Stimulated activated CD4-positive, alpha-beta T cell treated with anti-CD3 and anti-CD28 coated beads, Interleukin-1b, Interleukin-23, amount 100 ng/mL, for 48 hours (primary cell): ENCODE measurements around the gene GDPGP1.
"Not testable (repeated sequence)": the region's sequence is repeated elsewhere in the genome, so short reads cannot be mapped to it uniquely, and the experiment has no call there.

Experiments
- DNase-seq: peaks from one replicate; pipeline ENCODE4 v3.0.0-alpha.2; 2020

The GDPGP1 gene

GRCh38 chr15:90264671-90265070, 30.7 kb downstream of the GDPGP1 start:
- DNase-seq, result peak; percentile 46

GRCh38 chr15:90265271-90266060, 31.5 kb downstream of the GDPGP1 start, which contains the start of gene NGRN:
NGRN (plus strand) TSS chr15:90265672; CDS start chr15:90265713, 41 bp downstream.
- peak; percentile 91 for DNase-seq

GRCh38 chr15:90266061-90266431, 32.0 kb downstream of the GDPGP1 start:
- DNase-seq, result peak; percentile 40

DNA sequence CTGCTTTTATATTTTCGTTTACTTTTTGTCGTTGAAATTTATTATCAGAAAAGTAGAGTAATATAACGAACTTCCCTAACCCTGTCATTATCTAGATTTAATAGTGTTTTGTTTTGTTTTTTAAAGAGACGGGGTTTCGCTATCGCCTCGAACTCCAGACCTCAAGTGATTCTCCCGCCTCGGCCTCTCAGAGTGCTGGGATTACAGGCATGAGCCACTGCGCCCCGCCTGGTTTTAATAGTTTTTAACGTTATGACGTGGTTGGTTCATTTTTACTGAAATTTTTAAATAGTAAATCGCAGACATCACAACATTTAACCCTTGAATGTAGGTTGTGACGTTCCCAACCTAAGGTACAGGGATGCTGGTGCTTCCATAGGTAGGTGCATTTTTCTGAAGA, 32.5 kb downstream of the GDPGP1 start:
- DNase-seq, result peak; percentile 20

DNA sequence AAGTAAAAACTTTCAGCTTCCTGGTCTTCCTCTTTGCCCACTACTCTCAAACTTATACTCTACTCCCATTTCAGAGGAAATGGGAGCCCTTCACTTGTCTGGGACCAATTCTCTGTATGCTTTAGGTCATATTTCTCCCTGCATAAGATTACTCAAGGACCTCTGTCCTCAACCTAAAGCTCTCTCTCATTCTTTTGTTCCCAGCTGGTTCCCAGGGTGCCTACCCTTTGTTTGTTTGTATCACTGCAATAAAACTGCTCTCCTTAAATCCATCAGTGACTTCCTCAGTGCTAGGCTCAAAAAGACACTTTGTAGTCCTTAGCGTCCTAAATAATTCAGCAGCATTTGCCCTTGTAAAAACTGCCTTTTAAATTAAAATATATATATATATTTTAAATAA, 34.4 kb downstream of the GDPGP1 start:
- DNase-seq, result no peak

DNA sequence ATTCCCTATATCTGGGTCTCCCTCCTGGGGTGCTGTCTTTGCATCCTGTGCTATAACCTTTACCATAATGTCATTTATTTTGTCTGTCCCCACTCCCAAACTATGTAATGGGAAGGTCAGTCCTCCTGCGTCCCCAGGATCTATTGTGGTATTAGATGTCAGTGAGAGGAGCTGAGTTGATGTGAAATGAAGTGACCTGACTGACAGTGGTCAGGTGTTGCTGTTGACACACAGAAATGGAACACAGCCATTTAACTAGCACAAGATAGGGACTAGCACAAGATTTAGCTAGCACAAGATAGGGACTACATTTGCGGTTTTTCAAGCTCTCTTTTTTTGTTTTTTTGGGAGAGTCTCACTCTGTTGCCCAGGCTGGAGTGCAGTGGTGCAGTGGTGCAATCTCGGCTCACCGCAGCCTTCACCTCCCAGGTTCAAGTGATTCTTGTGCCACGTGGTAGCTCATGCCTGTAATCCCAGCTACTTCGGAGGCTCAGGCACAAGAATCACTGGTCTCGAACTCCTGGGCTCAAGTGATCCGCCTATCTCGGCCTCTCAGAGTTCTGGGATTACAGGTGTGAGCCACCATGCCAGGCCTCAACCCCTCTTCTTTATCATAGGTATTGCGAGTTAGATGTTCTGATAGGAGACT, 36.6 kb downstream of the GDPGP1 start:
- DNase-seq, result no peak

GRCh38 chr15:90271459-90272166, 37.6 kb downstream of the GDPGP1 start:
- no peak for DNase-seq

GRCh38 chr15:90278467-90278866, 44.5 kb downstream of the GDPGP1 start:
- not testable (repeated sequence) for DNase-seq

GRCh38 chr15:90280743-90281142, 46.7 kb downstream of the GDPGP1 start:
- DNase-seq, result not testable (repeated sequence)

DNA sequence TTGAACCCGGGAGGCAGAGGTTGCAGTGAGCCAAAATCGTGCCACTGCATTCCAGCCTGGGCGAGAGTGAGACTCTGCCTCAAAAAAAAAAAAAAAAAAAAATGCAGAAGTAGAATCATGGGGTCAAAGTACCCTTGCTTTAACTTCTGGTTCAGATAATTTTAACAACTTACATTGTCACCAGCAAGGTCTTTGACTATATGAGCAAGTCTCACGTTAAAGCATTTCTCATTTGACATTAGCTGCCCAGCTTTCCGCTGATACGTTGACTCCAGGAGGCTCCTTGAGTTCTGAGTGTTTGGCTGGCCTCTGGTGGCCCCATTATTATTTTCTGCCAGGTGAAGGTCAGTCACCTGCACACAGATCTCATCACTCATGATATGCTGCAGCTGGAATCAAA, 47.6 kb downstream of the GDPGP1 start:
- not testable (repeated sequence) for DNase-seq

GRCh38 chr15:90286678-90287077, 52.7 kb downstream of the GDPGP1 start:
- DNase-seq, result peak; percentile 21

DNA sequence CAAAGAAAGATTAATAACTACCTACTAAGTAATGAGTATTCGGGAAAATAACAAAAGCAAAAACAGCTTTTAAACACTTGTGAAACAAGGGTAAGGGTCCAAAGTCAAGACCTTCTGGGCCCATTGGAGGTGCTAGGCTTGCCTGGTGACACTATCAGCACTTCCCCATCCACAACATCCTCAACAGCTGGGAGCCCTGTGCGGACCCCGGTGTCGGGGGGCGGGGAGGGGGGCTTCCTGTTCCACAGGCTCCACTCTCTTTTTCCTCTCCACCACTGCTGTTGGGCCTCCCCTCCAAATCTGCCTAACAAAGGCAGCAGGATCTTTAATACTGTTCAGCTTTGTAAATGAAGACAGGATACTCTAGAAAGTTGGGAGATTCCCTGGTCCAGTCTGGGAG, 53.1 kb downstream of the GDPGP1 start:
- no peak for DNase-seq

GRCh38 chr15:90287946-90288345, 53.9 kb downstream of the GDPGP1 start:
- no peak for DNase-seq

- peak; percentile 29 for DNase-seq
These were observed 57.8 kb downstream of the GDPGP1 start for GRCh38 chr15:90291679-90292356.

GRCh38 chr15:90293040-90293810, 59.2 kb downstream of the GDPGP1 start:
- DNase-seq, result peak; percentile 74

- no peak for DNase-seq
These were observed 60.1 kb downstream of the GDPGP1 start for GRCh38 chr15:90294159-90294558.

DNA sequence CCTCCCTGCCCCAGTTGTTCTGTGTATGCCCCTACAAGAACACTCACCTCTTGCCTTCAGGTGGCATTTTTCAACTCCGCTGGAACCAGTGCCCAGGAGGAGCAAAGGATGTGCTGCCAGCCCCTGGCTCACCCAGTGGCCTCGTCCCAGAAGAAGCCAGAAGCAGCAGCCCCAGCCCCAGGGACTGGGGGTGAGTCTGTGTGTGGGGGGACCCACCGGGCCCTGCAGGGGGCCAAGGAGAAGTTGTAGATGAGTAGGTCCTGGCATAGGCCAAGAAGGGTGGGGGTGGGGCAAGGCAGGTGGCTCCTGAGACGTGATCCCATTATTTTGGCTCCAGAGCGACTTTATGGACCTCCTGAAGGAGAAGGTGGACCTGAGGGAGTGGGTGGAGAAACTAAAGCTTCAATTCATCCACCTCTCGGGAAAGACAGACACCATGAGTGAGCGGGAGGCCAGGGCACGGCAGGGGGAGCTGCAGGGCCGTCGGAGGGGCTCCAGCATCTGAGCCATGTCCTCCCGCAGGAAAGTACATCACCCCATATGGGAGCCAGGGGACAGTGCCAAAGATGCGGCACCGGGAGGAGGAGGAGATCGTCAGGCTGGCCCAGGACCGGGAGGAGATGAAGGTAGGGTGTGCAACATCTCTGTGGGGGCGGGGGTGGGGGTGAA, 60.7 kb downstream of the GDPGP1 start:
- DNase-seq, result no peak

DNA sequence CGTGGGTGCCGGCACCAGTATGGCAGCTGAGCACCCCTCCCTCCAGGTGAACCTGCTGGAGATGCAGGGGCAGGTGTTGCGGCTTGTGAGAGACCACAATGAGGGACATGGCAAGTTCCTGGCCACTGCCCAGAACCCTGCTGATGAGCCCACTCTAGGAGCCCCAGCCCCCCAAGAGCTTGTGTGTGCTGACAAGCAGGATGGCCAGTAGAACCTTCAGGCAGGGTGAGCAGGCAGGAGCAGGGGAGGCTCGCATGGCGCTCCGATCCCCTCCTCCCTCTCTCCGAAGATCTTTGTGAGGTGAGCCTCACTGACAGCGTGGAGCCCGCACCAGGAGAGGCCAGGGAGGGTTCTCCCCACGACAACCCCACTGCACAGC, 61.2 kb downstream of the GDPGP1 start:
- DNase-seq, result no peak
